DND-41 (cell line): ENCODE data around the gene PRAMEF12.

Source experiments
- EZH2 ChIP-seq: IDR thresholded peaks from 3 replicates; pipeline ENCODE4 v1.6.1; 2012; ENCODE audit warnings: borderline replicate concordance, low read depth, mild to moderate bottlenecking, moderate library complexity, low read length, inconsistent platforms; ENCODE audit not compliant: severe bottlenecking
- TF ChIP-seq, protein P1 (sequence below): IDR thresholded peaks from 2 replicates; pipeline ENCODE4 v1.5.1; 2012; ENCODE audit warnings: borderline replicate concordance, low read length, moderate library complexity, mild to moderate bottlenecking; ENCODE audit not compliant: poor library complexity, severe bottlenecking; ENCODE audit errors: extremely low read depth

DNA sequence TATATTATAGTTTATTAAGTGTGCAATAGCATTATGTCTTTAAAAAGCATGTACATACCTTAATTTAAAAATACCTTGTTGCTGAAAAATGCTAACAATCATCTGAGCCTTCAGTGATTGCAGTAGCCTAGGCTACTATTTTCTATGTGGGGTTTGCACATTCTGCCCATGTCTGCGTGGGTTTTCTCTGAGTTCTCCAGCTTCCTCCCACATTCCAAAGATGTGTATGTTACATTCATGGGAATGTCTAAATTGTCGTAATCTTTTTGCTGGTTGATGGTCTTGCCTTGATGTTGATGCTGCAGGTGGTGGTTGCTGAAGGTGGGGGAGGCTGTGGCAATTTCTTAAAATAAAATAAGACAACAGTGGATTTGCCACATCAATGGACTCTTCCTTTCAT is 45.1 kb upstream of the PRAMEF12 start:
- TF ChIP-seq, protein P1, sequence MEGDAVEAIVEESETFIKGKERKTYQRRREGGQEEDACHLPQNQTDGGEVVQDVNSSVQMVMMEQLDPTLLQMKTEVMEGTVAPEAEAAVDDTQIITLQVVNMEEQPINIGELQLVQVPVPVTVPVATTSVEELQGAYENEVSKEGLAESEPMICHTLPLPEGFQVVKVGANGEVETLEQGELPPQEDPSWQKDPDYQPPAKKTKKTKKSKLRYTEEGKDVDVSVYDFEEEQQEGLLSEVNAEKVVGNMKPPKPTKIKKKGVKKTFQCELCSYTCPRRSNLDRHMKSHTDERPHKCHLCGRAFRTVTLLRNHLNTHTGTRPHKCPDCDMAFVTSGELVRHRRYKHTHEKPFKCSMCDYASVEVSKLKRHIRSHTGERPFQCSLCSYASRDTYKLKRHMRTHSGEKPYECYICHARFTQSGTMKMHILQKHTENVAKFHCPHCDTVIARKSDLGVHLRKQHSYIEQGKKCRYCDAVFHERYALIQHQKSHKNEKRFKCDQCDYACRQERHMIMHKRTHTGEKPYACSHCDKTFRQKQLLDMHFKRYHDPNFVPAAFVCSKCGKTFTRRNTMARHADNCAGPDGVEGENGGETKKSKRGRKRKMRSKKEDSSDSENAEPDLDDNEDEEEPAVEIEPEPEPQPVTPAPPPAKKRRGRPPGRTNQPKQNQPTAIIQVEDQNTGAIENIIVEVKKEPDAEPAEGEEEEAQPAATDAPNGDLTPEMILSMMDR: no peak
- TF ChIP-seq EZH2: no peak
